H9 (cell line): Measurements from ENCODE around the gene EYA4. TPM values are rescaled to one million over a fixed set of nuclear protein-coding genes. Genes with fewer than 3 reads are reported as not detected.

Experiments
- DNase-seq: peaks from one replicate; pipeline ENCODE4 v3.0.0-alpha.2; 2017
- H2AFZ ChIP-seq: one replicate; pipeline ENCODE4 v1.6.1; 2013; ENCODE audit warnings: mild to moderate bottlenecking, low read length, control low read depth, moderate library complexity
- H2AK5ac ChIP-seq: 2 replicates; pipeline ENCODE4 v1.6.1; 2013; ENCODE audit warnings: low read length, control low read depth, mixed read lengths; ENCODE audit not compliant: insufficient read length
- H2BK120ac ChIP-seq: one replicate; pipeline ENCODE4 v1.6.1; 2013; ENCODE audit warnings: low read depth, mild to moderate bottlenecking, low read length, control low read depth, inconsistent platforms; ENCODE audit not compliant: poor library complexity, severe bottlenecking
- H2BK12ac ChIP-seq: 2 replicates; pipeline ENCODE4 v1.6.1; 2013; ENCODE audit warnings: low read length, control low read depth, mixed read lengths, low read depth; ENCODE audit not compliant: insufficient read length
- H2BK15ac ChIP-seq: 2 replicates; pipeline ENCODE4 v1.6.1; 2013; ENCODE audit warnings: low read depth, low read length, control low read depth
- H2BK20ac ChIP-seq: one replicate; pipeline ENCODE4 v1.6.1; 2013; ENCODE audit warnings: low read depth, mild to moderate bottlenecking, low read length, control low read depth, inconsistent platforms; ENCODE audit not compliant: poor library complexity, severe bottlenecking
- H2BK5ac ChIP-seq: 2 replicates; pipeline ENCODE4 v1.6.1; 2013; ENCODE audit warnings: low read length, control low read depth, mixed read lengths; ENCODE audit not compliant: insufficient read length
- H3K14ac ChIP-seq: 2 replicates; pipeline ENCODE4 v1.6.1; 2013; ENCODE audit warnings: low read length, control low read depth; ENCODE audit not compliant: insufficient read depth
- H3K18ac ChIP-seq: 2 replicates; pipeline ENCODE4 v1.6.1; 2013; ENCODE audit warnings: low read depth, mild to moderate bottlenecking, mixed read lengths, low read length, control low read depth; ENCODE audit not compliant: insufficient read length
- H3K23ac ChIP-seq: 2 replicates; pipeline ENCODE4 v1.6.1; 2013; ENCODE audit warnings: low read length, control low read depth, mixed read lengths, low read depth; ENCODE audit not compliant: insufficient read length
- H3K23me2 ChIP-seq: 2 replicates; pipeline ENCODE4 v1.6.1; 2013; ENCODE audit warnings: low read depth, mild to moderate bottlenecking, mixed read lengths, low read length, control low read depth; ENCODE audit not compliant: insufficient read length, poor library complexity, severe bottlenecking
- H3K27ac ChIP-seq: 2 replicates; pipeline ENCODE4 v1.5.1; 2013; ENCODE audit warnings: low read length, control low read depth, mixed read lengths, low read depth; ENCODE audit not compliant: insufficient read length
- H3K27me3 ChIP-seq: 2 replicates; pipeline ENCODE4 v1.6.1; 2013; ENCODE audit warnings: low read length, control low read depth, inconsistent platforms; ENCODE audit not compliant: insufficient read depth
- H3K4ac ChIP-seq: 2 replicates; pipeline ENCODE4 v1.6.1; 2013; ENCODE audit warnings: low read depth, mild to moderate bottlenecking, control low read depth, inconsistent platforms, low read length, moderate library complexity
- H3K4me1 ChIP-seq: 2 replicates; pipeline ENCODE4 v1.6.1; 2013; ENCODE audit warnings: low read length, control low read depth, inconsistent platforms; ENCODE audit not compliant: insufficient read depth
- H3K4me2 ChIP-seq: 2 replicates; pipeline ENCODE4 v1.6.1; 2013; ENCODE audit warnings: low read length, control low read depth, mixed read lengths; ENCODE audit not compliant: insufficient read length, insufficient read depth
- H3K56ac ChIP-seq: 2 replicates; pipeline ENCODE4 v1.6.1; 2013; ENCODE audit warnings: low read depth, mild to moderate bottlenecking, mixed read lengths, low read length, control low read depth; ENCODE audit not compliant: insufficient read length
- H3K79me1 ChIP-seq: 2 replicates; pipeline ENCODE4 v1.6.1; 2013; ENCODE audit warnings: low read depth, mild to moderate bottlenecking, moderate library complexity, low read length, control low read depth, inconsistent platforms; ENCODE audit not compliant: insufficient read depth, poor library complexity, severe bottlenecking
- H3K79me2 ChIP-seq: 2 replicates; pipeline ENCODE4 v1.6.1; 2013; ENCODE audit warnings: low read length, control low read depth, inconsistent platforms; ENCODE audit not compliant: insufficient read depth
- H3K9ac ChIP-seq: 2 replicates; pipeline ENCODE4 v1.6.1; 2013; ENCODE audit warnings: low read length, control low read depth, mixed read lengths; ENCODE audit not compliant: insufficient read length; ENCODE audit errors: extremely low read depth
- H3K9me3 ChIP-seq: one replicate; pipeline ENCODE4 v1.6.1; 2013; ENCODE audit warnings: low read depth, low read length, inconsistent platforms; ENCODE audit not compliant: control insufficient read depth
- H3T11ph ChIP-seq: one replicate; pipeline ENCODE4 v1.6.1; 2013; ENCODE audit warnings: mild to moderate bottlenecking, low read length, control low read depth, inconsistent platforms
- H4K20me1 ChIP-seq: one replicate; pipeline ENCODE4 v1.6.1; 2013; ENCODE audit not compliant: control insufficient read depth, insufficient read length, insufficient read depth
- H4K5ac ChIP-seq: 2 replicates; pipeline ENCODE4 v1.6.1; 2013; ENCODE audit warnings: low read depth, mild to moderate bottlenecking, mixed read lengths, low read length, control low read depth; ENCODE audit not compliant: insufficient read length
- H4K8ac ChIP-seq: replicated peaks from 2 replicates; pipeline ENCODE4 v1.6.1; 2013; ENCODE audit warnings: low read length, control low read depth, mixed read lengths, low read depth; ENCODE audit not compliant: insufficient read length
- H4K91ac ChIP-seq: 2 replicates; pipeline ENCODE4 v1.6.1; 2013; ENCODE audit warnings: low read depth, mild to moderate bottlenecking, moderate library complexity, mixed read lengths, low read length, control low read depth; ENCODE audit not compliant: insufficient read length
- H3K27ac Mint-ChIP-seq, 3 experiments: 2 replicates in 2 of 3; 3 replicates in 1 of 3; pipeline ENCODE4 v1.8.0; 2020 to 2021; ENCODE audit warnings: mixed read lengths in 3 of 3, mild to moderate bottlenecking in 1 of 3, moderate library complexity in 1 of 3
- H3K27me3 Mint-ChIP-seq: 2 replicates; pipeline ENCODE4 v1.8.0; 2021; ENCODE audit warnings: low read depth, mild to moderate bottlenecking, moderate library complexity, mixed read lengths
- H3K36me3 Mint-ChIP-seq, 3 experiments: 2 replicates in 2 of 3; 3 replicates in 1 of 3; pipeline ENCODE4 v1.8.0; 2020 to 2021; ENCODE audit warnings: low read depth in 3 of 3, mixed read lengths in 3 of 3; ENCODE audit not compliant: insufficient read depth in 1 of 3
- H3K4me1 Mint-ChIP-seq, 2 experiments: 2 replicates each; pipeline ENCODE4 v1.8.0; 2020; ENCODE audit warnings: mixed read lengths in 2 of 2
- H3K4me3 Mint-ChIP-seq, 2 experiments: 2 replicates in 1 of 2; 3 replicates in 1 of 2; pipeline ENCODE4 v1.8.0; 2020 to 2021; ENCODE audit warnings: mild to moderate bottlenecking in 2 of 2, mixed read lengths in 2 of 2, moderate library complexity in 1 of 2
- H3K9me3 Mint-ChIP-seq, 2 experiments: 2 replicates in 1 of 2; 3 replicates in 1 of 2; pipeline ENCODE4 v1.8.0; 2020; ENCODE audit warnings: mild to moderate bottlenecking in 2 of 2, mixed read lengths in 2 of 2, moderate library complexity in 1 of 2
- CTCF ChIP-seq: fragments of 200-600 bp; sonication (generic); conservative IDR thresholded peaks from 3 replicates; pipeline ENCODE4 v1.8.0; 2021; ENCODE audit warnings: antibody characterized with exemption, mild to moderate bottlenecking
- WGBS: extraction: QIAGEN DNeasy Blood & Tissue Kit; methylation state at CpG from one replicate; pipeline ENCODE4 v1.1.7; 2013; ENCODE audit warnings: missing lambda C conversion rate, low lambda C conversion rate, mixed read lengths; ENCODE audit not compliant: insufficient read length; ENCODE audit errors: extremely low coverage; 5-methylcytosine and 5-hydroxymethylcytosine counted together
- total RNA-seq: library from RNA; stranded (reverse); gene quantifications from 2 replicates; pipeline ENCODE4 v1.2.1, GENCODE V29; 2021

Gene EYA4
- total RNA-seq, 1 experiment from 2014 or later = 0.26 TPM

- H3K79me1 ChIP-seq = no peaks in the 10 kb centered on the region
- no peaks in the 10 kb centered on the region for H3K36me3 Mint-ChIP-seq
- no peak overlapping the region for H3T11ph ChIP-seq
- H3K4me1 ChIP-seq = no peaks in the 10 kb centered on the region
- no peak overlapping the region for H3K56ac ChIP-seq
- no peak overlapping the region for H3K4ac ChIP-seq
- H4K8ac ChIP-seq = no peak overlapping the region
- H3K4me3 Mint-ChIP-seq = no peak overlapping the region
- no peaks in the 10 kb centered on the region; the same call in 1 of the 2 replicates for H3K27me3 Mint-ChIP-seq
- H3K18ac ChIP-seq = no peak overlapping the region
- no peak overlapping the region for H4K5ac ChIP-seq
- H2BK12ac ChIP-seq = no peak overlapping the region
- no peak overlapping the region for H2BK15ac ChIP-seq
- no peak overlapping the region for H4K91ac ChIP-seq
- H2BK120ac ChIP-seq = no peak overlapping the region
- H3K9me3 ChIP-seq = no peaks in the 10 kb centered on the region
- no peaks in the 10 kb centered on the region for H3K23me2 ChIP-seq
- no peak overlapping the region for H3K4me2 ChIP-seq
- no peak overlapping the region for H3K23ac ChIP-seq
- WGBS = no CpG with 5 or more reads among the region's 1 CpG
- no peaks in the 10 kb centered on the region for H3K27me3 ChIP-seq
- no peak overlapping the region for H2AK5ac ChIP-seq
- no peaks in the 10 kb centered on the region for H4K20me1 ChIP-seq
- H3K27ac Mint-ChIP-seq = no peak overlapping the region
- no peak for TF ChIP-seq CTCF
- H2AFZ ChIP-seq = no peak overlapping the region
- H3K9me3 Mint-ChIP-seq = no peaks in the 10 kb centered on the region
- no peak overlapping the region for H3K14ac ChIP-seq
- H2BK5ac ChIP-seq = no peak overlapping the region
- DNase-seq = no peak
- no peak overlapping the region for H2BK20ac ChIP-seq
- no peaks in the 10 kb centered on the region for H3K79me2 ChIP-seq
- H3K9ac ChIP-seq = no peak overlapping the region
- H3K27ac ChIP-seq = no peak overlapping the region
- H3K4me1 Mint-ChIP-seq = 0 out of 4 replicates have a peak, but pooled peaks cover 0 to 2% of the 10 kb centered on the region in 2 experiments
These were observed 100.5 kb downstream of the EYA4 start for GRCh38 chr6:133341607-133342158.
